Activated T-cell treated with anti-CD3 and anti-CD28 coated beads, Interleukin-2, amount 50 U/mL, for 48 hours (primary cell): ENCODE data around the gene TBCD.

Experiments
- DNase-seq, 2 experiments: peaks; one replicate each; pipeline ENCODE4 v3.0.0-alpha.2; 2020

Gene TBCD

GRCh38 chr17:82859431-82860403 is 107.9 kb downstream of the TBCD start:
- peak; percentile 66 to 72 for DNase-seq

- DNase-seq, result no peak
Observed at GRCh38 chr17:82860606-82861392, 108.9 kb downstream of the TBCD start.

GRCh38 chr17:82861393-82861775 is 109.5 kb downstream of the TBCD start:
- DNase-seq, result no peak

GRCh38 chr17:82862191-82862590 is 110.3 kb downstream of the TBCD start:
- no peak for DNase-seq

GRCh38 chr17:82862737-82863382 is 111.0 kb downstream of the TBCD start:
- DNase-seq, result no peak

- no peak for DNase-seq
Observed at GRCh38 chr17:82863383-82863940, 111.6 kb downstream of the TBCD start.

GRCh38 chr17:82863941-82864712 is 112.3 kb downstream of the TBCD start:
- peak; percentile 85 to 87 for DNase-seq

- no peak for DNase-seq
Observed at GRCh38 chr17:82864713-82865248, 112.9 kb downstream of the TBCD start.

GRCh38 chr17:82865274-82865673 is 113.4 kb downstream of the TBCD start:
- no peak for DNase-seq

GRCh38 chr17:82865774-82866395 is 114.0 kb downstream of the TBCD start:
- DNase-seq, result no peak

GRCh38 chr17:82866590-82867191 is 114.8 kb downstream of the TBCD start:
- no peak for DNase-seq

- no peak for DNase-seq
Observed at GRCh38 chr17:82867763-82868325, 116.0 kb downstream of the TBCD start.

- DNase-seq, result no peak
Observed at GRCh38 chr17:82868715-82869131, 116.9 kb downstream of the TBCD start.

GRCh38 chr17:82869536-82869935 is 117.7 kb downstream of the TBCD start:
- DNase-seq, result no peak

- DNase-seq, result no peak
Observed at GRCh38 chr17:82870091-82870491, 118.2 kb downstream of the TBCD start.

- DNase-seq, result no peak
Observed at GRCh38 chr17:82870541-82870940, 118.7 kb downstream of the TBCD start.

- peak; percentile 63 to 69 for DNase-seq
Observed at GRCh38 chr17:82871056-82871775, 119.4 kb downstream of the TBCD start.

- DNase-seq, result no peak
Observed at GRCh38 chr17:82871776-82872561, 120.1 kb downstream of the TBCD start.
